Stimulated activated CD8-positive, alpha-beta memory T cell treated with anti-CD3 and anti-CD28 coated beads, Interleukin-15, amount 100 ng/mL, for 1 hour (primary cell): ENCODE data around the gene NKX3-2.

Experiments
- DNase-seq: peaks from one replicate; pipeline ENCODE4 v3.0.0-alpha.2; 2020; ENCODE audit warnings: low read depth

NKX3-2 gene

DNA sequence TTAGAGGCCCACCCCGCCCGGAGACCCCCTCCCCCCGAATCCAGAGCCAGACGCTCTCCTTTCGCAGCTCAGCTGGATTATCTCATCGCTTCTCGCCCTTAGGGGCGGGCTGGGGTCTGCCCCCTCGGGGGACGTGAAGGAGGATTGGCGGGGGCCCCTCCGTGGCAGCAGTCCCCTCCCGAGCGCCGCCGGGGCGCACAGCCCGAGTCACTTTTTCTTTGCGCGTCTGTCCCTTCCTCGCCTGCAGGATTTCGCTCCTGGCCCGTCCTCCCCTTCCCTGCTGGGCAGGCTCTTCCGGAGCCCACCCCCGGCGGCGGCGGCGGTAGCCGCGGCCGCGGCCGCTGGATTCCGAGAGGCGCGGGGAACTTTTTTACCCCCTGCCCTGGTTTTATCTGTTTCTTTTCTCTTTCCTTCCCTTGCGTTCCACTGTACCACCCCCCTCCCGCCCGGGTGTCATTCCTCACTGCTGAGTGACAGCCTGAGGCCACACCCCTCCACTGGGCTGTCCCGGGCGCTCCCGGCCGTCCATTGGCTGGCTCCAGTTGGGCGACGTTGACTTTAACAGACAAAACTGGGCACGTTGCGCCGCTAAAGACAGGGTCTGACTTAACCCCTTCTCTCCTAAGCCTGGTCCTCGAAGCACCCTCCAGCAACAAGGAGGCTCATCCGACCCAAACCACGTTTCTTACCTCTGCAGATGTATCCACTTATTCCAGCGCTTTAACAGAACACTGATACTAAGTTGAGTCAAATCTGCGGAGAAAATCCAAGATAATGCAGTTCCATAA is 492 bp upstream of the NKX3-2 start:
- DNase-seq: no peak

DNA sequence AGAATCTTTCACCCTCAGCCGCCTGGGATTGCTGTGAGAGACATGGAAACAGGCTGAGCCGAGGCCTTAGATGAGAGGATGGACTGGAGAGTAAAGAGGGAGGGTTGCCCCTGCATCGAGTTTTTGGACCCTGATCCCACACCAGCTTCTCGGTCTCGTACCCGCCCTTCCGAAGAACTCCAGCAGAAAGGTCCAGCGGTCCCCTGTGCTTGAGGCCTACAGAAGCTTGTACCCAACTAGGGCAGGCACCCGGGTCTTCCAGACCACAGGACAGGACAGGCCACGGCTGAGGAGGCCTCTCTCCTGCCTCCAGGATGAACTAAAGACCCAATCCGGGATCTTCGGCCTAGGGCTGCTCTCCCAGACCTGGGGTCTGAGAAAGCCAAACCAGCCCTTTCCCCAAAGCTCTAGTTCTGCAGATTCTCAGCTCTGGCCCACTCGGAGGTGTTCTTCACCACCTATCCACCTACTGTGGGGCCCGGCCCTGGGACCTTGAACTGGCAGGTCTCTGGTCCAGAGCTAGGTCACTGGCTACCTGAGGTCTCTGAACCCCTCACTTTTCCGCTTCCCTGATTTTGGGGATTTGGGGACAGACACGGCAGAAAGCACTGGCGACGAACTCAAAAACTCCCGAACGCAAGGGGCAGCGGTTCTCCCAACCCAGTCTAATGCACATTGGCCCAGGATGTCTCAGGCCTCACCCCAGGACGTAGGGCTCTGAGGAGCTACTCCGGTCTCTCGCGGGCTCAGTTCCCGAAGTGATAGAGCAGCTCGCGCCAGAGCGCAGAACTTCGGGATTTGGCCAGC is 1.1 kb downstream of the NKX3-2 start:
- no peak for DNase-seq

DNA sequence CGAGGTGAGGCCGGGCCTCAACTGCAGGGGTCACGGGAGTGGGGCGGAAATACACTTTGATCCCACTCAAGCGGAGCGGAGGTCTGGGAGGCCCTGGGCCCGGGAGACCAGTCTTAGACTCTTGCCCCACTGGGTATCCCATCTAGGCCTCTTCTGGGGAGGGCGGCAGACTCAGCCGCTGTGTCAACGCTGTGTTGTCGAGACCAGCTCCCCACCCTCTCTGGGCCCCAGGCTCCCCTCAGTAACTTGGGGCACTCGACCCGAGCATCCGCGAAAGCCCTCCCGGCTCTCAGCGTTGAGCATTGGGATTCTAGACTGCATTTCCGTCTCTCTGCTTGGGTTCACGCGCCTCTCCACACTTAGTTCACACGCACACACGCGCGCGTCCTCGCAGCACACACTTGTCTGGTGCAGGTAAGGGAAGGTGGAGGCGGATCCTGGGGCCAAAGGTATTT is 1.7 kb downstream of the NKX3-2 start:
- no peak for DNase-seq

DNA sequence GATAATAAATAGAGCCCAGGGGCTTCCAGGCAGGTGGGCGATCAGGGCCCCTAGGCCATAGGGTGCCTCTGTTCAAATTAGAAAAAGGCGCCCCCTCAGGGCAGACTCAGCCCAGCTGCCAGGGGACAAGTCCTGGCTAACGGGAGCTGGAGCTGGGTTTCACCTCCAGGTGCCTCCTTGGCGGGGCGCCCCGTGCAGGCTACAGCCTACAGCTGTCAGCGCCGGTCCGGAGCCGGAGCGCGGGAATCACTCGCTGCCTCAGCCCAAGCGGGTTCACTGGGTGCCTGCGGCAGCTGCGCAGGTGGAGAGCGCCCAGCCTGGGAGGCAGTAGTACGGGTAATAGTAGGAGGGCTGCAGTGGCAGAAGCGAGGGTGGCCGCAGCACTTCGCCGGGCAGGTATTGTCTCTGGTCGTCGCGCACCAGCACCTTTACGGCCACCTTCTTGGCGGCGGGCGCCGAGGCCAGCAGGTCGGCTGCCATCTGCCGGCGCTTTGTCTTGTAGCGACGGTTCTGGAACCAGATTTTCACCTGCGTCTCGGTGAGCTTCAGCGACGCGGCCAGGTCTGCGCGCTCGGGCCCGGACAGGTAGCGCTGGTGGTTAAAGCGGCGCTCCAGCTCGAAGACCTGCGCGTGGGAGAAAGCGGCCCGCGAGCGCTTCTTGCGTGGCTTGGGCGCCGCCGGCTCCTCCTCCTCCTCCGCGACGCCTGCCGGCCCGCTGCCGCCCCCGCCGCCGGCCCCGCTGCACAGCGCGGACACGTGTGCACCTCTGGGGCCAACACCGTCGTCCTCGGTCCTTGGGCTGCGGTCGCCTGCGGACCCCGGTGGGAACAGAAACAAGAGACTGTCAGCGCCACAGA is 2.4 kb downstream of the NKX3-2 start:
- no peak for DNase-seq

GRCh38 chr4:13541176-13541604 is 3.1 kb downstream of the NKX3-2 start:
- DNase-seq: no peak

DNA sequence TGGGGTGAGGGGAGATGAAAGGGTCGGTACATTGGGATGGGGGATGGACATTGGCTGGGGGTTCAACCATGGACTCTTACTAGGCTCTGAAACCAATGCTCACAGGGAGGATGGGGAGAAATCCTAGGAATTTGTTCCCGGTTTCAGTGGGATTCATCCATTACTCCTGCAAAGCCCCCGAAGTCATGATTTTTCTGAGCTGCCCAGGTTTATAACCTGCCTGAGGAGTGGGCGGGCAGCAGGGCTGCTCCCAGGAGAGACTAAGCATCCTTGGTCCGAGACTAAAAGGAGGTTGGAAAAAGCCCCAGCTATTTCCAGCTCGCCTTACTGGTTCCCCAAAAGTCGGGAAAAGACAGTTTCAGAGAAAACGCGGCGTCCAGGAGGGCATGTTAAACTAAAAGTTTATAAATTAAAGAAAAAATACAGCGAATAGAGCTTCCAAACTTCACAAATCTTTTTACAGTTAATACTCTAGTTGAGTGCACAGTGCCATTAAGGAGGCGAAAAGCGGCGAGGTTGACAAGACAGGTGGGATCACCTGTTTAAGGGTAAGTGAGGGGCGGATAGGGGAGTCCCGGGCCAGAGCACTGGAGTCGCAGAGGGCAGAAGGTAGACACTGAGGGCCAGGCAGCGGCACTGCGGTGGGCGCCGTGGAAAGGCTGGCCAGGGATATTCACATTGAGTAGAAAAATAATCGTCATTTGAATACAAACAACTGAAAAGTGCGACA is 3.7 kb downstream of the NKX3-2 start:
- no peak for DNase-seq

- no peak for DNase-seq
Measured at GRCh38 chr4:13539619-13540445, 4.5 kb downstream of the NKX3-2 start.

GRCh38 chr4:13539047-13539618 is 5.2 kb downstream of the NKX3-2 start:
- no peak for DNase-seq

DNA sequence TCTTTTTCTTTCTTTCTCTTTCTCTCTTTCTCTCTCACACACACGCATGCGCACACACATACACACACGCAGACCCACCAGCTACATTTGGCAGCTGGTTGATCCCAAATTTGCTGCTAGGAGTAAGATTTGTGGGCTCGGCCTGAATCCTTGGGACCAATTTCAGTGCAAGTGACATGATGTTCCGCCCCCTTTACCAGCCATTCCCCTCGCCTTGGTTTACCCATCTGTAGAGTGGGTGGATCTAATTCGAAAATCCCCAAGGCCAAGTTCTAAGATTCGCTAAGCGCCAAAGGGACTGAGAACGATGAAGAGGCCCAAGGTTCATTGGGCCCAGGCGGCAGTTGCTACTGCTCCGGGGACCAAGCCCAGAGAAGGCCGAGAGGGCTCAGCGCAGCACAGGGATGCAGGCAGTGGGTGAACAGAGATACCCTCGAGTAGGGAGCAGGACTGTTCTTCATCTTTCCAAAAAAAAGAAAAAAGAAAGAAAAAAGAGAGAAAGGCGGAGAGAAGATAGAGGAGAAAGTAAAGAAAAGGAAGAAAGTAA is 5.8 kb downstream of the NKX3-2 start:
- DNase-seq: no peak

GRCh38 chr4:13537832-13538177 is 6.5 kb downstream of the NKX3-2 start:
- no peak for DNase-seq

DNA sequence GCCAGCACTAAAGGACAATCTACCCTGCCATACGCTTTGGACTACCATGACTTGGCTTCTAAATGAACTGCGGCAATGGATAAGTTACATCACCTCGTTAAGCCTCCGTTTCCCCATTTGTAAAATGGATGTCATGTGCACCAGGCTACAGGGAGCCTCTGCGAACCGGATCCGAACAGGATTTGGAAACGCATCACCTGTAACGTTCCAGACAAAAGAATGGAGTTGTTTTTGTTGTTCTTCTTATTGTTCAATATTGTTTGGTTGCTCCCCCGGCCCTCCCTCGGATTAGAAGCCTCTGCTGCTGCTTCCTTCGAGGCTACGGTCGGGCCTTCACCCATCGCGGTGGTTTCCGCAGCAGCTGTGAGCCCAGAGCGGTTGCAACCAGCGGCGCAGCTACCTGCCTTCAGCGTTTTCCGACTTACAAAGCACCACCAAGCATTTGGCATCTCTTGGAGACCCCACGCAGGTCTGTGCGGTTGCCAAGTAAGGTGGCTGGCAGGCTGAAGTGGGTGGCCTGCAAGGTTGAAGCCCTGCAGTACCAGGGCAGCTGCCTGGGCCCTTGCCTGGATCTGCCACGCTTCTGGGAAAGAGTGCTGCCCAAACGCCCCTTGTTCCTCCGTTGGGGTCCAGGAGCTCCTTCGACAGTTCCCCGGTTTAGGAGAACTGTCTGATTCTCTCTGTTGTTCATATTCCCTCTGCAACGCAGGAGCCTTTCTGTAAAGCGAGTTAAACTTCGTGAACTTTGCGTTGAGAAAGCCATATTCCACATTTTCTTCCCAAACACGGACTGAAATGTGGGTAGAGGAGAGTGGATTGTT is 7.1 kb downstream of the NKX3-2 start:
- DNase-seq: no peak

DNA sequence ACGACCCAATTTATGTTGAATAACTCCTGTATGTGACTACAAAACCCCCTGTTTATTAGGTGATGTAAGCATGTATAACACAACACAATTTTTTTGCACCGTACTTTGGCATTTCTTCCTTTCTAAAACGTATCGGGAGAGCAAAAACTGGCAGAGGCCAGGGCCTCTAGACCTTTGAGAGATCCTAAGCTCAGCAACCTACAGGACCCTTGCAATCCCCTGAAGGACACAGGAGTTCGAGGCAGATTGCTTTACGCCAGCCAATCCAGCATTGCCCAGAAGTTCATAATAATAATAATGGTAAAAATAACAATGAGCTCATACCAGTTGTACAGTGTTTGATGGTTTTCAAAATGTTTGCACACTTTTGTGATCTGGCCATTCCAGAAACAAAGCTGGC is 7.7 kb downstream of the NKX3-2 start:
- no peak for DNase-seq

- no peak for DNase-seq
Measured at GRCh38 chr4:13535708-13536361, 8.5 kb downstream of the NKX3-2 start.

- no peak for DNase-seq
Measured at GRCh38 chr4:13535118-13535517, 9.2 kb downstream of the NKX3-2 start.

DNA sequence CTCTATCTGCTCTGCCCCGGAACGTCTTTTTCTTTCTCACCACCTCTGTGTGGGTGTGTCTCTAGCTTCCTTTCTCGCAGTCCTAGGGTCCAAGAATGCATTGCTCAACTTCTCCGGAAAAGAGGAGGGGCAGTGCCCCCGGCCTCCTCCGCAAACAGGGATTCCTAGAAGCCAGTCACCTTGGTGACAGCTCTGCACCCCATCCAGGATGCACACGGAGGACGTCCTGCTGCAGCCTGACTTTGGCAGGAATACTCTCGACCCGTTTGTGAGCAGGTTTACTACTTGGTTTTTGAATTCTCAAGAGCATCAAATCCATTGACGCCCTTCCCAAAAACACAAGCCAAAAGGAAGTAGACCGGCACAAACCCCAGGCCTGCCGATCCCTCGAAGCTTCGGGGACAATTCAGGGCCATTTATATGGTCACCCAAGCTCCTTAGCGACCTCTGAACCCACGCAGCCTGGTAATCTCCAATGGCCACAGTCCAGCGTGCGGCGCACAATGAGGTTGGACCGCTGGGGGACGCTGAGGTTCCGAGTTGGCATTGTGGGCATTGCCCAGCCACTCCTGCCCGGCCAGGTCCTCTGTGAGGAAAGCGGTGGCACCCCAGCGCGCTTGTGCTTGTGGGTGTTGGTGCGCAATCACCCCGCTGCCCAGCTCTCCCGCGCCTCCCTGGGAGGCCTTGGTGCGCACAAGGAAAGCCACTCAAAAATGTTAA is 9.8 kb downstream of the NKX3-2 start:
- no peak for DNase-seq

GRCh38 chr4:13533670-13534343 is 10.5 kb downstream of the NKX3-2 start:
- no peak for DNase-seq

GRCh38 chr4:13531625-13531998 is 12.7 kb downstream of the NKX3-2 start:
- no peak for DNase-seq
